Upper lobe of right lung (tissue), 1 donor: ENCODE data around the gene AHNAK. TPM values are rescaled to one million over a fixed set of nuclear protein-coding genes. Genes with fewer than 3 reads are reported as not detected.
"Not testable (repeated sequence)": the region's sequence is repeated elsewhere in the genome, so short reads cannot be mapped to it uniquely, and the experiment has no call there.

ENCODE experiments used
- ATAC-seq: fragments of 200-7000 bp; cut with Tn5 transposase; one replicate; pipeline ENCODE4 v1.9.1; 2020; ENCODE audit warnings: mild to moderate bottlenecking, moderate library complexity
- DNase-seq: peaks from one replicate; pipeline ENCODE4 v3.0.0-alpha.2; 2020
- H3K27ac ChIP-seq: fragments of 200-600 bp; one replicate; pipeline ENCODE4 v1.8.0; 2022
- H3K27me3 ChIP-seq: fragments of 200-600 bp; one replicate; pipeline ENCODE4 v1.8.0; 2022; ENCODE audit warnings: mild to moderate bottlenecking
- H3K36me3 ChIP-seq: fragments of 200-600 bp; one replicate; pipeline ENCODE4 v1.8.0; 2022
- H3K4me1 ChIP-seq: fragments of 200-600 bp; one replicate; pipeline ENCODE4 v1.8.0; 2022
- H3K4me3 ChIP-seq: fragments of 200-600 bp; one replicate; pipeline ENCODE4 v1.8.0; 2022; ENCODE audit warnings: mild to moderate bottlenecking
- H3K9me3 ChIP-seq: fragments of 200-600 bp; one replicate; pipeline ENCODE4 v1.8.0; 2022
- intact Hi-C: fragments of 100-400 bp; cut with DNase I; formaldehyde crosslinking; loops from one replicate; pipeline ENCODE4 v1.11.0; 2022
- total RNA-seq: library from RNA; stranded (reverse); fragmentation: NEBNext Ultra II Directional; extraction: Animal tissue kit (Norgen Biotek cat#: 25700); gene quantifications from one replicate; pipeline ENCODE4 v1.2.1, GENCODE V29; 2021
- TF ChIP-seq, protein P1 (sequence below): fragments of 200-600 bp; IDR thresholded peaks from one replicate; pipeline ENCODE4 v1.8.0; 2022; ENCODE audit warnings: antibody characterized with exemption
- donor health status: DM: no; HTN: yes; CAD: no; lungs with severe emphysema.

AHNAK gene
- total RNA-seq, 1 donor from 2014 or later = 819 TPM

DNA sequence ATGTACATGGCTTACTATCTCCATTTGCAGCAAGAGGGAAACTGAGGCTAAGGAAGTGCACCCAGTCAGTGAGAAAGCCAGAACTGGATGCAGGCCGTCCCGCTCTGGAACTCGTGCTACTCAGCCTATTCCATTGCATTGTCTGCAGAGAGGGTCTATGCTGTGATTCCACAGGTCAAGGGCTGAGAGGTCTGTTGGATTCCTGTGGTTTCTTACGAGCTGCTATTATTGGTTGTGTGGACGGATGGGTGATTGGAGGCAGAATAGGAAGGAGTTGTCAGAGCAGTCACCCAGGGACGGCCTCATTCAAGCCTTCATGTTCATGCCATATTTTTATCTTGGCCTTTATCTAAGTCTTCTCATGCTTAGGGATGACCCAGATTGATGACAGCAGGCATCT lies 94.3 kb downstream of the AHNAK start:
- TF ChIP-seq, protein P1, sequence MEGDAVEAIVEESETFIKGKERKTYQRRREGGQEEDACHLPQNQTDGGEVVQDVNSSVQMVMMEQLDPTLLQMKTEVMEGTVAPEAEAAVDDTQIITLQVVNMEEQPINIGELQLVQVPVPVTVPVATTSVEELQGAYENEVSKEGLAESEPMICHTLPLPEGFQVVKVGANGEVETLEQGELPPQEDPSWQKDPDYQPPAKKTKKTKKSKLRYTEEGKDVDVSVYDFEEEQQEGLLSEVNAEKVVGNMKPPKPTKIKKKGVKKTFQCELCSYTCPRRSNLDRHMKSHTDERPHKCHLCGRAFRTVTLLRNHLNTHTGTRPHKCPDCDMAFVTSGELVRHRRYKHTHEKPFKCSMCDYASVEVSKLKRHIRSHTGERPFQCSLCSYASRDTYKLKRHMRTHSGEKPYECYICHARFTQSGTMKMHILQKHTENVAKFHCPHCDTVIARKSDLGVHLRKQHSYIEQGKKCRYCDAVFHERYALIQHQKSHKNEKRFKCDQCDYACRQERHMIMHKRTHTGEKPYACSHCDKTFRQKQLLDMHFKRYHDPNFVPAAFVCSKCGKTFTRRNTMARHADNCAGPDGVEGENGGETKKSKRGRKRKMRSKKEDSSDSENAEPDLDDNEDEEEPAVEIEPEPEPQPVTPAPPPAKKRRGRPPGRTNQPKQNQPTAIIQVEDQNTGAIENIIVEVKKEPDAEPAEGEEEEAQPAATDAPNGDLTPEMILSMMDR = no peak
- DNase-seq (no peak), ATAC-seq (no peak)
- H3K4me1 ChIP-seq = no peaks in the 10 kb centered on the region
- H3K27me3 ChIP-seq = no peaks in the 10 kb centered on the region
- no peak overlapping the region for H3K4me3 ChIP-seq
- no peak overlapping the region for H3K27ac ChIP-seq
- intact Hi-C loops = no loop called here
- H3K36me3 ChIP-seq = no peaks in the 10 kb centered on the region
- H3K9me3 ChIP-seq = no peaks in the 10 kb centered on the region

DNA sequence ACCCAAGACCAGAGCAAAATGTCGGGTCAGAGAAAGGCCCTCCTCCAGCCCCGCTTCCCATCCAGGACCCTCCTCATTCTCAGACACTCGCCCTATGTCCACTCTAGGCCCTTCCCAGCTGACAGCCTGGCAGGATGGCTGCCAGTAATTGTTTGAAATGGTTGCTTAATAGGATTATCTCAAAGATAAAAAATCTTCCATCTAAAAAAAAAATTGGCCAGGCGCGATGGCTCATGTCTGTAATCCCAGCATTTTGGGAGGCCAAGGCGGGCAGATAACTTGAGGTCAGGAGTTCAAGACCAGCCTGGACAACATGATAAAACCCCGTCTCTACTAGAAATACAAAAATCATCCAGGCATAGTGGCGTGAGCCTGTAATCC lies 95.4 kb downstream of the AHNAK start:
- no peak overlapping the region for H3K4me3 ChIP-seq
- DNase-seq (no peak), ATAC-seq (no peak)
- H3K27me3 ChIP-seq = no peaks in the 10 kb centered on the region
- no peaks in the 10 kb centered on the region for H3K4me1 ChIP-seq
- no peaks in the 10 kb centered on the region for H3K36me3 ChIP-seq
- H3K27ac ChIP-seq = no peak overlapping the region
- no peaks in the 10 kb centered on the region for H3K9me3 ChIP-seq
- TF ChIP-seq, protein P1 = no peak
- intact Hi-C loops = no loop called here

DNA sequence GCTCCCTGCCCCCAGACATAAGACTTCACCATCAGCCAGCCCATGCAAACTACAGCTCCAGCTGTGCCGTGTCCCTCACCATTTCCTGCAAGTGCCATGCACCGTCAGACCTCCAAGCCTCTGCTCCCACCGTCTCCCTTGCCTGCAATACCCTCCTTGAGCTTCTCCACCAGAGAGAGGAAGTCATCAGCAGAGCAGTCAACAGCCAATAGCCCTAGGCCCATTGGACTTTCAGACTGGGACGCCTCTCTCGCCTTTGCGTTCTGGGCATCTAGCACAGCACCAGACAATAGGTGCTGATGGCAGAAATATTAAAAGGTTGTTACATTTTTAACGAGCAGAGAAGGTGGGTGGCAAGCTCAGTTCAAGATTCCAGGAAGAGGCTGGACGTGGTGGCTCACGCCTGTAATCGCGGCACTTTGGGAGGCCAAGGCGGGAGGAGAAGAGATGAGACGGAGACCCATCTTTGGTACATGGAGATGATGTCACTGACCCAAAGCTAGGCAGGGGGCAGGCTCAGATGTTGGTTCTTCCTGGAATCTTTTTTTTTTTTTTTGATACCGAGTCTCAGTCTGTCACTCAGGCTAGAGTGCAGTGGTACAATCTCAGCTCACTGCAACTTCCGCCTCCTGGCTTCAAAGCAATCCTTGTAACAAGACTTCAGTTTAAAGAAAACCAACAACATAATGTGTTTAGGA lies 95.9 kb downstream of the AHNAK start:
- ATAC-seq (no peak), DNase-seq (no peak)
- Histone ChIP-seq H3K27ac (no peak overlapping the region), H3K4me1 (peaks cover 2% of the 10 kb centered on the region), H3K4me3 (no peak overlapping the region), H3K9me3 (no peaks in the 10 kb centered on the region), H3K27me3 (no peaks in the 10 kb centered on the region), H3K36me3 (no peaks in the 10 kb centered on the region)
- TF ChIP-seq, protein P1 = no peak
- intact Hi-C loops = no loop called here

DNA sequence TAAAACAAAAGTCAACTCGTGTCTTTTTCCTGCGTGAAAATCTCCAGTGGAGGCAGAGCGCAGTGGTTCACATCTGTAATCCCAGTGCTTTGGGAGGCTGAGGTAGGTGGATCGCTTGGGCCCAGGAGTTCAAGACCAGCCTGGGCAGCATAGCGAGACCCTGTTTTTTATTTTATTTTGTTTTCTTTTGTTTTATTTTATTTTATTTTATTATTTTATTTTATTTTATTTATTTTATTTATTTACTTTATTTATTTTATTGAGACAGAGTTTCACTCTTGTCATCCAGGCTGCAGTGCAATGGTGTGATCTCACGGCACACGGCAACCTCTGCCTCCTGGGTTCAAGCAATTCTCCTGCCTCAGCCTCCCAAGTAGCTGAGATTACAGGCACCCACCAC lies 96.7 kb downstream of the AHNAK start:
- H3K36me3 ChIP-seq, ATAC-seq, DNase-seq, H3K4me3 ChIP-seq, H3K9me3 ChIP-seq, H3K27me3 ChIP-seq, intact Hi-C loops, H3K27ac ChIP-seq: not testable (repeated sequence)
- H3K4me1 ChIP-seq = peaks cover 10% of the 10 kb centered on the region

DNA sequence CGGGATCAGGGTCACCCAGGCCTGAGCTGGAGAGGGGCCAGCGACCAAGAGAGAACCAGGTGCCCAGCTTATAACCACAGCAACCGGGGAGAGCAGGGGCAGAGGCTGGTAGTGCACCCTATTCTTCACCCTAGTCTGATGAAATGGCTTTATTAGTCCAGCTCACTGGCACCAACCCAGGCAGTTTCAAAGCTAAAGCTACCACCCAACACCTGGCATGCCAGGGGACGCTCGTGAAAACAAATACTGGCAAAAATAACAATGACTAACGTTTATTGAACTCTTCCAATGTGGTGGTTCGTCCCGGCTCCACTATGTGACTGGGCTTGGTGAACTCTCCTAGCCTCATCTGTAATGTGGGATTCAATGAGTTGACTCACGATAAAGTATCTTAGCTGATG lies 97.2 kb downstream of the AHNAK start:
- no peaks in the 10 kb centered on the region for H3K27me3 ChIP-seq
- ATAC-seq (no peak), DNase-seq (no peak)
- no peak overlapping the region for H3K4me3 ChIP-seq
- H3K36me3 ChIP-seq = no peaks in the 10 kb centered on the region
- no peaks in the 10 kb centered on the region for H3K9me3 ChIP-seq
- peaks cover 15% of the 10 kb centered on the region for H3K4me1 ChIP-seq
- intact Hi-C loops = no loop called here
- TF ChIP-seq, protein P1 = no peak
- H3K27ac ChIP-seq = no peak overlapping the region

DNA sequence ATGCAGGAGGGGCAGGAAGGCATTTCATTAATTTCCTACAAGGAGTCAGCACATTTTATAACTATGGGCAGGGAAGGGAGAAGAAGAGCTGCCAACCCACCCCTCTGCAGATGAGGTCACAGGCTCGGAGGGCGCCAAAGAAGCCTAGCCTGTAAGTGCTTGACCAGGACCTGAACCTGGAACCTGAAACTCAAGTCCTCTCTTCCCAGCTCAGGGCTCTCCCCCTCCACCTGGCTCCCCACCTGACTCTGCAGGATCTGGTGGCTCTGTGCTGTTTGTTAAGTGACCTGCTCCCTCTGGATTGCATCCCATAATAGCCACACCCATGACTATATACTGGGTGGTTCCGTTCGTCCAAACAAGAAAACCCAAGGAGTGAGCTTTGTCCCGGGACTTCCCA lies 100.5 kb downstream of the AHNAK start:
- Histone ChIP-seq H3K9me3 (no peaks in the 10 kb centered on the region), H3K27ac (peak overlapping the region; percentile 3), H3K4me1 (peaks cover 28% of the 10 kb centered on the region), H3K4me3 (no peak overlapping the region), H3K36me3 (no peaks in the 10 kb centered on the region), H3K27me3 (no peaks in the 10 kb centered on the region)
- TF ChIP-seq, protein P1 = no peak
- intact Hi-C loops = no loop called here
- no peak for DNase-seq
- no peak for ATAC-seq
